GM12892 (cell line): ENCODE data around the gene NCLN.
"Not testable (repeated sequence)": the region's sequence is repeated elsewhere in the genome, so short reads cannot be mapped to it uniquely, and the experiment has no call there.

Experiments used
- DNase-seq: peaks from one replicate; pipeline ENCODE4 v3.0.0; 2011; ENCODE audit not compliant: insufficient read length
- FAIRE-seq: peaks from 2 replicates; lab custom pipeline; 2011; peaks lifted over from hg19 to GRCh38; lab: Jason Lieb, UNC
- POLR2A ChIP-seq: IDR thresholded peaks from 2 replicates; pipeline ENCODE4 v1.6.1; 2011; ENCODE audit warnings: low read depth, low read length, control low read depth
- POLR2AphosphoS5 ChIP-seq: IDR thresholded peaks from 2 replicates; pipeline ENCODE4 v1.6.1; 2011; ENCODE audit warnings: low read depth, low read length, control low read depth
- TAF1 ChIP-seq: IDR thresholded peaks from 2 replicates; pipeline ENCODE4 v1.6.1; 2011; ENCODE audit warnings: low read depth, mild to moderate bottlenecking, control low read depth, low read length, borderline replicate concordance

Gene NCLN

DNA sequence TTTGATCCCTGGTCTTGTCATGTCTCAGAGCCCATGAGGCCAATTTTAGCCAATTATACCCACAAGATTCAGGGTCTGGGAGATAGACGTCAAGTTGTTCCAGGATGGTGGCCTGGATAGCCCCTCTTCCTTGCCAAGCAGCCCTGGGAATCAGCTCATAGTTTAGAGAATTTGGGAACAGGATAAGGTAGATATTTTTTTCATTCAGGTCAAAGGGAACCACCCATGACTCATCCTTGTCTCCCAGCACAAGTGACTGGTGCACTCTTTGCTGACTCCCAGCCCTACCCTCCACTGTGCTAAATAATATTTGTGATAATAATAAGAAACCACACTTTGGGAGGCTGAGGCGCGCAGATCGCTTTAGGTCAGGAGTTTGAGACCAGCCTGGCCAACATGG, 24.3 kb upstream of the NCLN start:
- FAIRE-seq (no peak), DNase-seq (no peak)
- TF ChIP-seq POLR2A (no peak), POLR2AphosphoS5 (no peak), TAF1 (no peak)

DNA sequence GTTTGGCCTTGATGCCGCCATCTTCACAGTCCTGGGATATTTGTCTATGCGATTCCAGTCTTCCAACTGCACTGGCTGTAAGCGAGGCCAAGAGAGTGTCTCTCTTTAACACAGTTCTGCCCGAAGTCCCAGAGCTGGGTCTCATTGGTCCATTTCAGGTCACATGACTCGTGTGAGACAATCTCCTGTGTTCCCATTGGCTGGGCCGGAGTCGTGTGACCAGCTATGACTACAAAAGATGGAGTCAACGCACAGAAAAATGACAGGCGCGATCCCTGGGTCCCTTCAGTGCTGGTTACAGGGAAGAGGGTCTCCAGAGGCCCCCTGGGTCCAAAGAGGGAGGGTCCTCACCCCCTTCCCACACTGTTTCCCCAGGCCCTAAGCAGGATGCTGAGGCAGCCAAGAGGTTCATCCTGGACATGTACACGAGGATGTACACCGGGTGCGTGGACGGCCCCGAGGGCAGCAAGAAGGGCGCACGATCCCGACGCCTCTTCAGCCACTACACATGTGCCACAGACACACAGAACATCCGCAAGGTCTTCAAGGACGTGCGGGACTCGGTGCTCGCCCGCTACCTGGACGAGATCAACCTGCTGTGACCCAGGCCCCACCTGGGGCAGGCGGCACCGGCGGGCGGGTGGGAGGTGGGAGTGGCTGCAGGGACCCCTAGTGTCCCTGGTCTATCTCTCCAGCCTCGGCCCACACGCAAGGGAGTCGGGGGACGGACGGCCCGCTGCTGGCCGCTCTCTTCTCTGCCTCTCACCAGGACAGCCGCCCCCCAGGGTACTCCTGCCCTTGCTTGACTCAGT, 23.1 kb upstream of the NCLN start:
- no peak for TF ChIP-seq POLR2A
- TF ChIP-seq TAF1, result no peak
- TF ChIP-seq POLR2AphosphoS5, result no peak
- DNase-seq (no peak), FAIRE-seq (no peak)

DNA sequence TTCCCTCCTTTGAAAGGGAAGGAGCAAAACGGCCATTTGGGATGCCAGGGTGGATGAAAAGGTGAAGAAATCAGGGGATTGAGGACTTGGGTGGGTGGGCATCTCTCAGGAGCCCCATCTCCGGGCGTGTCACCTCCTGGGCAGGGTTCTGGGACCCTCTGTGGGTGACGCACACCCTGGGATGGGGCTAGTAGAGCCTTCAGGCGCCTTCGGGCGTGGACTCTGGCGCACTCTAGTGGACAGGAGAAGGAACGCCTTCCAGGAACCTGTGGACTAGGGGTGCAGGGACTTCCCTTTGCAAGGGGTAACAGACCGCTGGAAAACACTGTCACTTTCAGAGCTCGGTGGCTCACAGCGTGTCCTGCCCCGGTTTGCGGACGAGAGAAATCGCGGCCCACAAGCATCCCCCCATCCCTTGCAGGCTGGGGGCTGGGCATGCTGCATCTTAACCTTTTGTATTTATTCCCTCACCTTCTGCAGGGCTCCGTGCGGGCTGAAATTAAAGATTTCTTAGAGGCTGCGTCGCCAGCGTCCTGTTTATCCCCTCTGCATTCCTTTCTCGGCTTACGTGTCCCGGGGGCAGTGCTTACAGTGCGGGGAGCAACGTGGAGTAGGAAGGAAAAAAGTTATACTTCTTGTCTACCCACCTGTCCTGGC, 22.4 kb upstream of the NCLN start:
- peak; percentile 82 for FAIRE-seq
- TF ChIP-seq TAF1, result no peak
- no peak for TF ChIP-seq POLR2AphosphoS5
- TF ChIP-seq POLR2A, result no peak
- DNase-seq, result peak; percentile 95

DNA sequence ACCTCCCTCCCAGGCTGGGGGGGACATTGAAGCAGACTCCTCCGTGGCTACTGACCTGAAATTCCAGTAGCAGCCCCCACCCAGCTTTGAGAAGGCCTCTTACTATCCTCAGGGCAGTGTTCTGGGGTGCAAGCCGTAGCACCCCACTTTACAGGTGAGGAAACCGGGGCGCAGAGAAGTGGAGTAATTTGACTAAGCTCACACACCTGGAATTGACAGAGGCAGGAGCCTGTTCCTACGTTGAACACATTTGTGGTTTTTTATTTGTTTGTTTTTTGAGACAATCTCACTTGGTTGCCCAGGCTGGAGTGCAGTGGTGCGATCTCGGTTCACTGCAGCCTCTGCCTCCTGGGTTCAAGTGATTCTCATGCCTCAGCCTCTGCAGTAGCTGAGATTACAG, 21.8 kb upstream of the NCLN start:
- no peak for TF ChIP-seq POLR2A
- no peak for TF ChIP-seq TAF1
- TF ChIP-seq POLR2AphosphoS5, result no peak
- FAIRE-seq (no peak), DNase-seq (no peak)

DNA sequence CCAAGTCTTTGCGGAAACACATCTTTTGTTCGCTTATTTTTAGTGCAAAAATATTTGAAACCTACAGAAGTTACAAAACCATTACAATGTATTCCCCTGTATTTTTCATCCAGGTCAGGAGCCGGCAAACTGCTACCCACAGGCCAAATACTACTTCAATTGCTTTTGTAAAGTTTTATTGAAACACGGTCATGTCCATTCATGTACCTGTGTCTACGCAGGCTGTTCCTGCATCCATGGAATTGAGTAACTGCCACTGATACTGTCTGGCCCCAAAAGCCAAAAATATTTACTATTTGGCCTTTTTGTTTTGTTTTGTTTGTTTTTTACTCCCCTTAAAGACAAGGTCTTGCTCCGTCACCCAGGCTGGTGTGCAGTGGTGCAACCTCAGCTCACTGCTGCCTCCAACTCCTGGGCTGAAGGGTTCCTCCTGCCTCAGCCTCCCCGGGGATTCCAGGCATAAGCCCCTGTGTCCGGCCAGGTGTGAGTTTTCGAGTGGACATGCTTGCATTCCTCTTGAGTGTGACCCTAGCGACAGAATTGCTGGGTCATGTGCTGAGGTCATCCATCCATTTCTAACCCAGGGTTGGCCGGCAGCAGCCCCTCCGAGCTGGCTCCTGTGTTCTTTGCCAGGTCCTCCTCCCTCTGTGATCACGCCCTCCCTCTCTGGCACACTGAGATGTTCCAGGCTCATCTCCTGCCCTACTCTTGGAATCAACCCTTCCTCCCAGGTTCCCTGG, 18.0 kb upstream of the NCLN start:
- no peak for TF ChIP-seq TAF1
- no peak for TF ChIP-seq POLR2AphosphoS5
- no peak for TF ChIP-seq POLR2A
- FAIRE-seq, result peak; percentile 38

DNA sequence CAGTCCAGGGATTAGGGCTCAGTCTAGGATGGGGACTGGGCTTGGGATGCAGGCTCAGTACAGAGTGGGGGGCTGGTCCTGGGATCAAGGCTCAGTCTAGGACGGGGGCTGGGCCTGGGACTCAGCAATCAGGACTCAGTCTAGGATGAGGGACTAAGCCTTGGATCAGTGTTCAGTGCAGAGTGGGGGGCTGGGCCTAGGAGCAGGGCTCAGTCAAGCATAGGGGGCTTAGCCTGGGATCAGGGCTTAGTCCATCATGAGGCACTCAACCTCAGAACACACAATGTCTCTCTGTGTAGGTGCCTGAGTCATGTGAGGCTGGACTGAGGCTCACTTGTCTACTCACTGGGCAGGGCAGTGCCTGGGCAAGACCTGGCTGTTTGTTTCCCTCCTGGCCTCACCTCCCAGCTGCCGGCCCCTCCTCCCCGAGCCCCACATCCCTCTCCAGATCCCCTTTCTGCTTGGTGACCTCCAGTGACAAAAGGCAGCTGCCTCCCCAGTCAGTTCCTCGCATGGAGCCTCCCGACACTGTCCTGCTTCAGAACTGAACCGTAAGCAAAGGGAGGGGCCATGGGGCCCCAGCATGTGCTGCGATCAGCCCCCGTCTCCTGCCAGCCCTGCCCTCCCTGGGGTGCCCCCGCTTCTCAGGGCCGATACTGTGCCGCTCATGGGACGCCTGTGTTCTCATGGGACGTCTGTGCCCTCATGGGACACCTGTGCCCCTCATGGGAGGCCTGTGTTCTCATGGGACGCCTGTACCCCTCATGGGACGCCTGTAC, 13.6 kb upstream of the NCLN start:
- DNase-seq (no peak), FAIRE-seq (no peak)
- TF ChIP-seq POLR2A (no peak), POLR2AphosphoS5 (no peak), TAF1 (no peak)

More for the DNA sequence above, 18.0 kb upstream of the NCLN start:
- no peak for DNase-seq

DNA sequence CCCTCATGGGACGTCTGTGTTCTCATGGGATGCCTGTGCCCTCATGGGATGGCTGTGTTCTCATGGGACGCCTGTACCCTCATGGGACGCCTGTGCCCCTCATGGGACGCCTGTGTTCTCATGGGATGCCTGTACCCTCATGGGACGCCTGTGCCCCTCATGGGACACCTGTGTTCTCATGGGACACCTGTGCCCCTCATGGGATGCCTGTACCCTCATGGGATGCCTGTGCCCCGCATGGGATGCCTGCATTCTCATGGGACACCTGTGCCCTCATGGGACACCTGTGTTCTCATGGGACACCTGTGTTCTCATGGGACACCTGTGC, 13.1 kb upstream of the NCLN start:
- FAIRE-seq, result not testable (repeated sequence)

DNA sequence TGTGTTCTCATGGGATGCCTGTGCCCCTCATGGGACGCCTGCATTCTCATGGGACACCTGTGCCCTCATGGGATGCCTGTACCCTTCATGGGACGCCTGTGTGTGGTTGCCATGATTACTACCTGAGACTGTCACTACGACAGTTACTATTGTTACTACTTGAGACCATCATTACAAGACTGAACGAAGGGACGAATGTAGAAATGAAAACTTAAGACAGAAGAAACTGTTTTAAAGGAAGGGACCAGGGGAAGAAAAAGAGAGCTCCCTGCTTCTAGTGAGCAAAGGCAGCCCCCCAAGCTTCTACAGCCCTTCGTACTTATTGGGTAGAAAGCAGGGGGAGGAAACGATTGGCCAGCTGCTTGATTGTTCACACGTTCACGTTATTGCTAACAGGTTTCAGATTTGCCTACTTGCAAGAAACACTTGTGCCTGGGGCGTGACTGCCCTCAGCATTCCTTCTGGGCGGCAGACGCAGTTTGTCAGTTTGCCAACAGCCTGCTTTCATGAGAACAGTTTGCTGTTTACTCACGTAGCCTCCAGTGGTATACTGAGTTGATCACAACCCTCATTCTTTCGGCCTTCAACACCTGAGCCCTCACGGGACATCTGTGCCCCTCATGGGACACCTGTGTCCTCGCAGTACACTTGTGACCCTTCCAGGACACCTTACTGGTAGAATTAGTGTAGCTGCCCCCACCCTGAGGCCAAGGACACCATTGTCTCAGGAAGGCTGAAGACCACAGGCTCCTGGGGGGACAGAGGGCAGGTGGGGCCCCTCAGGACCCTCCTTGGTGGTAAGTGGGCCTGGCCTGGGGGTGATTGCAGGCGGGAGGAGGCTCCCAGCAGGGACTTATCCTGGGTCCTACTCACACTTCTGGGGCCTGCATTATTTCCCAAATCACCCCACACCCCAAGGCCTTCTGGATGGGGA, 9.7 kb upstream of the NCLN start:
- TF ChIP-seq POLR2A (no peak), POLR2AphosphoS5 (no peak), TAF1 (no peak)
- FAIRE-seq (peak; percentile 88), DNase-seq (no peak)

More for the DNA sequence above, 13.1 kb upstream of the NCLN start:
- not testable (repeated sequence) for DNase-seq

DNA sequence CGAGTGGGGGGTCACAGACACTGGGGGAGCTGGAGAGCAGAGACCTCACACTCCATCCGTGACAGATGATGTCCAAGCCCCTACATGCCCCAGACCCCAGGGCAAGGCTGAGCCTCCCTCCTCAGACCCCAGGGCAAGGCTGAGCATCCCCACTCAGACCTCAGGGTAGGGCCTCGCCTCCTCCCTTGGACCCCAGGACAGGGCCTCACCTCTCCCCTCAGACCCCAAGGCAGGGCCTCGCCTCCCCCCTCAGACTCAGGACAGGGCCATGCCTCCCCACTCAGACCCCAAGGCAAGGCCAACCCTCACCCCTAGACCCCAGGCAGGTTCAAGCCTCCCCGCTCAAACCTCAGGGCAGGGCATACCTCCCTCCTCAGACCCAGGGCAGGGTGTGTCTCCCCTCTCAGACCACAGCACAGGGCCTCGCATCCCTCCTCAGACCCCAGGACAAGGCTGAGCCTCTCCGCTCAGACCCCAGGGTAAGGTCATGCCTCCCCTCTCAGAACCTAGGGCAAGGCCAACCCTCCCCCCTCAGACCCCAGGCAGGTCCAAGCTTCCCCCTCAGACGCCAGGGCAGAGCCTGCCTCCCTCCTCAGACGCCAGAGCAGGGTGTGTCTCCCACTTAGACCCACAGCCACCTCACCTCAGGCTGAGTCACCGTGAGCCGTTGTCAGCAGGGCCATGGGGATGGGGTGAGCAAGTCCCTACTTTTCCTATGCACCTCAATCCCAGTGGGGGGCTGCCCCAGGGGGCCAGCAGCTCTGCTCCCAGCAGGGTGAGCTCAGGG, 8.8 kb upstream of the NCLN start:
- FAIRE-seq (peak; percentile 85), DNase-seq (no peak)
- TF ChIP-seq POLR2A (no peak), POLR2AphosphoS5 (no peak), TAF1 (no peak)
